ENCODE results near the gene IFI35. TPM values are rescaled to one million over a fixed set of nuclear protein-coding genes. Genes with fewer than 3 reads are reported as not detected.

Gene IFI35
- total and polyA plus RNA-seq, 9 of the 15 experiments (the other 6 are each of a cell fraction or from before 2014, with no cell fraction given), result 4.4 to 13.1 (median 10.2) TPM

- peak; percentile 44; the same call in 1 of the 2 replicates for TF ChIP-seq ZNF766 (CRISPR knock-in tag; conservative IDR thresholded peaks at IDR 0.05)
- TF ChIP-seq ZNF785 (CRISPR knock-in tag; IDR thresholded peaks at IDR 0.05), result no peak
- peak in 1 of 2 experiments; percentile 62; a peak in 1 of 4 replicates for TF ChIP-seq KDM4B (IDR thresholded peaks at IDR 0.05; ENCODE audit: borderline replicate concordance in 2 of 2, low read depth in 1 of 2)
- peak; percentile 81 for TF ChIP-seq EGR1 (conservative IDR thresholded peaks at IDR 0.05)
- TF ChIP-seq ATF3 (IDR thresholded peaks at IDR 0.05), result peak; percentile 98
- peak; percentile 90 for TF ChIP-seq ATF3 (CRISPR knock-in tag; conservative IDR thresholded peaks at IDR 0.05)
- peak; percentile 74 for TF ChIP-seq POLR2G (IDR thresholded peaks at IDR 0.05; ENCODE audit: low read depth, low read length)
- TF ChIP-seq TAL1 (IDR thresholded peaks at IDR 0.05), result no peak
- peak; percentile 55 for TF ChIP-seq SOX6 (IDR thresholded peaks at IDR 0.05)
- peak; percentile 31; the same call in 1 of the 2 replicates for TF ChIP-seq EHMT2 (IDR thresholded peaks at IDR 0.05)
- TF ChIP-seq RFX5 (IDR thresholded peaks at IDR 0.05; ENCODE audit: low read depth, low read length), result 0 out of 2 replicates have a peak, but pooled peaks have one; percentile 28
- TF ChIP-seq ZNF696 (CRISPR knock-in tag; conservative IDR thresholded peaks at IDR 0.05), result no peak
- TF ChIP-seq RBM15 (IDR thresholded peaks at IDR 0.05; ENCODE audit: insufficient read depth, low read length), result no peak
- no peak for TF ChIP-seq SRSF3 (IDR thresholded peaks at IDR 0.05; ENCODE audit: insufficient read depth, low read length)
- TF ChIP-seq HIVEP1 (CRISPR knock-in tag; IDR thresholded peaks at IDR 0.05), result no peak
- no peak for TF ChIP-seq POLR3A (IDR thresholded peaks at IDR 0.05; ENCODE audit: borderline replicate concordance, extremely low read depth, insufficient read depth, insufficient read length)
- peak; percentile 34; the same call in 1 of the 2 replicates for TF ChIP-seq ZNF263 (CRISPR knock-in tag; IDR thresholded peaks at IDR 0.05; ENCODE audit: borderline replicate concordance)
- TF ChIP-seq NR2C2 (CRISPR knock-in tag; IDR thresholded peaks at IDR 0.05), result no peak
- TF ChIP-seq NR2C2 (tag; IDR thresholded peaks at IDR 0.05), result peak; percentile 61; the same call in 1 of the 2 replicates
- peak; percentile 67 for TF ChIP-seq ARID4B (CRISPR knock-in tag; IDR thresholded peaks at IDR 0.05)
- peak; percentile 58 for TF ChIP-seq SMAD4 (CRISPR knock-in tag; conservative IDR thresholded peaks at IDR 0.05)
- TF ChIP-seq ZNF146 (CRISPR knock-in tag; IDR thresholded peaks at IDR 0.05; ENCODE audit: unreplicated experiment), result no peak
- TF ChIP-seq ZNF511 (CRISPR knock-in tag; IDR thresholded peaks at IDR 0.05), result no peak
Measured at GRCh38 chr17:43024407-43025289, 18.1 kb downstream of the IFI35 start, which contains the start of gene RND2 (continued).
